RWPE1 (cell line): ENCODE measurements around the gene TBC1D22A.

Experiments
- CTCF ChIA-PET: fragments of 350-600 bp; sonication (Branson Sonifier 250); formaldehyde crosslinking; extraction: SDS; loops from one replicate; lab custom pipeline; 2021; lab: Yijun Ruan, JAX
- POLR2A ChIA-PET: fragments of 400-600 bp; formaldehyde crosslinking; extraction: SDS; loops from one replicate; lab custom pipeline; 2020; ENCODE audit warnings: antibody characterized with exemption; ENCODE audit not compliant: low non-redundant PET; lab: Yijun Ruan, JAX
- DNase-seq: peaks from one replicate; pipeline ENCODE4 v3.0.0; 2012; ENCODE audit warnings: low spot score
- H3K27ac ChIP-seq: fragments of 450-650 bp; 2 replicates; pipeline ENCODE4 v1.5.1; 2017
- TF ChIP-seq, protein P1 (sequence below): fragments of 450-650 bp; conservative IDR thresholded peaks from 2 replicates; pipeline ENCODE4 v1.5.1; 2017; ENCODE audit warnings: low read depth, mild to moderate bottlenecking

The TBC1D22A gene

DNA sequence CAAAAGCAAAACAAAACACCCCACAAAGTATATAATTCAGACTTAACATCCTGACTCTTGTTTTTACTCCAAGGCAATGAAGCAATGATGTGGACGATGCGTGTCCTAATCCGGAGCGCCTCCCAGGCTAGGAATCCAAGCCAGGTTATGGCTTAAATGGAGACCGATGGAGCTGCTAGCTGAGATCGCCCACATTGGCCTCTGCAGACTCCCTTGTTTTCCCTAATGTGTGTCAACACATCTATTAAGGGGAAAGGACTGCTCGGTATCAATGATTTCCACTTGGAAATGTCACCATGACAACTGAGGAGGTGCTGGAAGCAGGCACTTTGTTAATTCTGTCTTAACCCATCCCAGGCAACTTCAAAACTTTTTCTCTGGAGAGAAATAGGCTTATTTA lies 311.7 kb downstream of the TBC1D22A start:
- TF ChIP-seq, protein P1, sequence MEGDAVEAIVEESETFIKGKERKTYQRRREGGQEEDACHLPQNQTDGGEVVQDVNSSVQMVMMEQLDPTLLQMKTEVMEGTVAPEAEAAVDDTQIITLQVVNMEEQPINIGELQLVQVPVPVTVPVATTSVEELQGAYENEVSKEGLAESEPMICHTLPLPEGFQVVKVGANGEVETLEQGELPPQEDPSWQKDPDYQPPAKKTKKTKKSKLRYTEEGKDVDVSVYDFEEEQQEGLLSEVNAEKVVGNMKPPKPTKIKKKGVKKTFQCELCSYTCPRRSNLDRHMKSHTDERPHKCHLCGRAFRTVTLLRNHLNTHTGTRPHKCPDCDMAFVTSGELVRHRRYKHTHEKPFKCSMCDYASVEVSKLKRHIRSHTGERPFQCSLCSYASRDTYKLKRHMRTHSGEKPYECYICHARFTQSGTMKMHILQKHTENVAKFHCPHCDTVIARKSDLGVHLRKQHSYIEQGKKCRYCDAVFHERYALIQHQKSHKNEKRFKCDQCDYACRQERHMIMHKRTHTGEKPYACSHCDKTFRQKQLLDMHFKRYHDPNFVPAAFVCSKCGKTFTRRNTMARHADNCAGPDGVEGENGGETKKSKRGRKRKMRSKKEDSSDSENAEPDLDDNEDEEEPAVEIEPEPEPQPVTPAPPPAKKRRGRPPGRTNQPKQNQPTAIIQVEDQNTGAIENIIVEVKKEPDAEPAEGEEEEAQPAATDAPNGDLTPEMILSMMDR: no peak
- CTCF ChIA-PET: no interaction called here
- no peak for DNase-seq
- POLR2A ChIA-PET: no interaction called here
- H3K27ac ChIP-seq: no peak overlapping the region

DNA sequence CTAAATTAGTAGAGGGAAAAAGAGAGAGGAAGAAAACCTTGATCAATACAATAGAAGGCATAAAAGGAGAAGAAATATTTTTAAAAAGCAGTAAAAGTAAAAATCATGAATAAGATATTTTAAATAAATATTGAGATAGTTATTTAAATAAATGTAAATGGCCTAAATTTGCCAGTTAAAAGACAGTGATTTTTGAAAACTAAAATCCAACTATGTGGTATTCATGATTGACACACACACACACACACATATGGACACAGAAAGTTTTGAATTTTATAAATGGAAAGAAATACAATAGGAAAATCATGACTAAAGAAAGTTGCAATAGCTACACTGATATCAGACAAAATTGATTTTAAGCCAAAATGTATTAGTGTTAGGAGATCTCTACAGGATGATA lies 313.1 kb downstream of the TBC1D22A start:
- DNase-seq: no peak
- H3K27ac ChIP-seq: no peak overlapping the region
- ChIA-PET POLR2A (no interaction called here), CTCF (no interaction called here)
- TF ChIP-seq, protein P1: no peak

DNA sequence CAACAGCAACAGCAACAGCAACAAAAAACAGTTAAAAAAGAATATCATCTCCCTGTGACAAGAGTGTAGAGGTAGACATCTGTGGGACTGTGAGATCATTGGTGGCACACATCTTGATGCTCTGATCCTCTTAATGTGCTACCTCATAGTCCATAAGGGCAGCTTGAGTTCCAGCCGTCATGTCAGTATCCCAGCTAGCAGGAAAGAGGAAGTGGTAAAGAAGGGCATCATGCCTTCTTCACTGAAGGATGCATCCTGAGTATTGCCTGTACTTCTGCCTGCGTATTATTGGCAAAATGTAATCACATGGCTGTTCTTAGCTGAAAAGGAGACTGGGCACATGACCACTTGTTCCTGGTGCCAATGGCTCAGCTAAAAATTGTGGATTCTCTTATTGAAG lies 314.3 kb downstream of the TBC1D22A start:
- CTCF ChIA-PET: no interaction called here
- no peak for DNase-seq
- POLR2A ChIA-PET: no interaction called here
- H3K27ac ChIP-seq: no peak overlapping the region
- TF ChIP-seq, protein P1: no peak

DNA sequence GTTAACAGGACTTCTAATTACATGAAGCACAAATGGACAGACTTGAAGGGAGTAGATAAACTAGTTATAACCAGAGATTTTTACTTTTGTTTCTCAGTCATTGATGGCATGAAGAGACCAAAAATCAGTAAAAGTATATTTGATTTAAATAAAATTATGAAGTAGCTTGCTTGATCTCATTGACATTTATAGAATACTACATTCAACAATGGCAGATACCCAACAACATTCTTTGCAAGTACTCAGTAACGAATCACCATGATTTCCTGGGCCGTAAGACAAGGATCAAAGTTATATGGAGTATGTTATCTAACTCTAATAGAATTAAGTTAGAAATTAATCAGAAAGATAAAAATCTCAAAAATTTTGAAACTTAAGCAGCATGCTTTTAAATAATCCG lies 317.6 kb downstream of the TBC1D22A start:
- ChIA-PET CTCF (no interaction called here), POLR2A (no interaction called here)
- H3K27ac ChIP-seq: no peak overlapping the region
- DNase-seq: no peak
- TF ChIP-seq, protein P1: no peak

DNA sequence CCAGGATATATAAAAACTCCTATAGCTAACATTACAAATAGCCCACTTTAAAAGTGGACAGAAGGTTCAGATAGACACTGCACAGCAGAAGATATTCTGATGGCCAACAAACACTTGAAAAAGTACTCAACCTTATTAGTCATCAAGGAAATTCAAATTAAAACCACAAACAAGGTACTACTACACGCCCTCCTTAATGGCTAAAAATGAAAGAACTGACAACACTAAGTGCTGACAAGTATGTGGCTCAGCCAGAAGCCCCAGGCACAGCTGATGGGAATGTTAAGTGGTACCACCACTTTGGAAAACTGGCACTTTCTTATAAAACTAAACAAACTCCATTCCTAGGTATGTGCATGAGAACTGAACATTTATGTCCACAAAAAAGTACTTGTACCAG lies 320.1 kb downstream of the TBC1D22A start:
- POLR2A ChIA-PET: no interaction called here
- DNase-seq: no peak
- TF ChIP-seq, protein P1: no peak
- CTCF ChIA-PET: no interaction called here
- no peak overlapping the region for H3K27ac ChIP-seq

DNA sequence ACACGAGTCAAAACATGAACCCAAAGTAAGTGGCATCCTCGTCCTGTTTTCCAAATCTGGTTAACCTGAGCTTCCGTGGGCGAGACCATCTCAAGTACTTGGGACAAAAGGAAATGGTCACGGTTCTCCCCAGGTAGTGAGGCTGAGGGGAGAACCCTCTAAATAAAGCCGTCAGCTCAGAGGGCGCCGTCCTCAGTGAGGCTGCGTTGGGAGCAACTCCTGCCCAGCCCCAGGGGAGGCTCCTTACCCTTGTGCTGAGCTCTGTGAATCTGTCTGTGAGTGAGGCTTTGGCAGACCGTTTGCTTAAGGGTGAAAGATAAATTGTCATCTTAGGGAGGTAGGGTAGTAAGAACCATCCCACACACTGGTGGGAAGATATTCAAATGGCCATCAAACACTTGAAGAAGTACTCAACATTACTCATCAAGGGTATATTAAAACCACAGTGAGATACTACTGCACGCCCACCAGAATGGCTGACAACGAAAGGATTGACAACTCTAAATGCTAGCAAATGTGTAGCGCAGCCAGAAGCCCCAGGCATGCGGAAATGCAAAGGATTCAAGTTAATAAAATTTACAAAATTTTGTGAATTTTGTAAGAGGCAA lies 321.0 kb downstream of the TBC1D22A start:
- DNase-seq: no peak
- TF ChIP-seq, protein P1: no peak
- H3K27ac ChIP-seq: no peak overlapping the region
- ChIA-PET CTCF (no interaction called here), POLR2A (no interaction called here)

DNA sequence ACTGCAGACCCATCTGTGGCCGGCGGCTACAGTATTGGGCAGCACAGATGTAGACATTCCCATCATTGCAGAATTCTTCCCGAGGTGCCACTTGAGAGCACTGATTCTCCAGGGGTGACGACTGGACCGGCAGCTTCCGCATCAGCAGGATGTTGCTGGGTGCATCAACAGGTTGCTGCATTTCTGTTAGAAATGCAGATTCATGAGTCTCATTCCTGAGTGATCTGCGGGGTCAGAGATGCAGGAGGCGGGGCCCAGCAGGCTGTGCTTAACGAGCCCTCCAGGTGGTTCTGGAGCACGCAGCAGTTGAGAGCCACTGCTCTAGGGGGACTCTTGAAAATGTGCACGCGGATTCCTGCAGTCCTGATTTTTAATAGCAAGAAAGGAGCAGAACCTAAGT lies 321.8 kb downstream of the TBC1D22A start:
- TF ChIP-seq, protein P1: no peak
- ChIA-PET POLR2A (no interaction called here), CTCF (no interaction called here)
- no peak for DNase-seq
- H3K27ac ChIP-seq: no peak overlapping the region
